ENCODE results near the gene PDXP.

The PDXP gene

GRCh38 chr22:37664249-37665101 lies 6.0 kb downstream of the PDXP start:
- H3K4me3 ChIP-seq (ENCODE audit: low read depth, low read length), result no peak overlapping the region
- no peaks in the 10 kb centered on the region for H3K27me3 ChIP-seq
- H3K36me3 ChIP-seq, result peaks cover 43% of the 10 kb centered on the region
- H3K4me1 ChIP-seq, result peaks cover 8% of the 10 kb centered on the region
- no peak for TF ChIP-seq CTCF (IDR thresholded peaks at IDR 0.05; ENCODE audit: low read depth, low read length)
- no peaks in the 10 kb centered on the region for H3K9me3 ChIP-seq
- DNase-seq, result no peak

- Histone ChIP-seq H3K9me3 (no peaks in the 10 kb centered on the region), H3K4me1 (peaks cover 4% of the 10 kb centered on the region), H3K4me3 (ENCODE audit: low read depth, low read length) (no peak overlapping the region), H3K27me3 (no peaks in the 10 kb centered on the region), H3K36me3 (peaks cover 43% of the 10 kb centered on the region)
- no peak for TF ChIP-seq CTCF (IDR thresholded peaks at IDR 0.05; ENCODE audit: low read depth, low read length)
- no peak for DNase-seq
These were observed 7.0 kb downstream of the PDXP start for GRCh38 chr22:37665487-37665886.

- no peaks in the 10 kb centered on the region for H3K9me3 ChIP-seq
- H3K27me3 ChIP-seq, result no peaks in the 10 kb centered on the region
- H3K4me3 ChIP-seq (ENCODE audit: low read depth, low read length), result no peak overlapping the region
- peaks cover 35% of the 10 kb centered on the region for H3K36me3 ChIP-seq
- peaks cover 4% of the 10 kb centered on the region; the same call in 1 of the 2 replicates for H3K4me1 ChIP-seq
- DNase-seq, result no peak
- TF ChIP-seq CTCF (IDR thresholded peaks at IDR 0.05; ENCODE audit: low read depth, low read length), result no peak
These were observed 11.1 kb downstream of the PDXP start for GRCh38 chr22:37669586-37669985.

- DNase-seq, result no peak
- peaks cover 15% of the 10 kb centered on the region for H3K4me1 ChIP-seq
- H3K36me3 ChIP-seq, result peaks cover 8% of the 10 kb centered on the region
- H3K9me3 ChIP-seq, result no peaks in the 10 kb centered on the region
- no peak overlapping the region for H3K4me3 ChIP-seq (ENCODE audit: low read depth, low read length)
- TF ChIP-seq CTCF (IDR thresholded peaks at IDR 0.05; ENCODE audit: low read depth, low read length), result no peak
- no peaks in the 10 kb centered on the region for H3K27me3 ChIP-seq
These were observed 13.8 kb downstream of the PDXP start for GRCh38 chr22:37672206-37672919.

- Histone ChIP-seq H3K27me3 (no peaks in the 10 kb centered on the region), H3K36me3 (peaks cover 4% of the 10 kb centered on the region; the same call in 1 of the 2 replicates), H3K4me1 (peaks cover 15% of the 10 kb centered on the region), H3K9me3 (no peaks in the 10 kb centered on the region), H3K4me3 (ENCODE audit: low read depth, low read length) (no peak overlapping the region)
- no peak for TF ChIP-seq CTCF (IDR thresholded peaks at IDR 0.05; ENCODE audit: low read depth, low read length)
- DNase-seq, result no peak
These were observed 14.5 kb downstream of the PDXP start for GRCh38 chr22:37672920-37673455.

Measured in BE2C (cell line).